HT-29 (cell line): Measurements from ENCODE around the gene ZNF92. TPM values are rescaled to one million over a fixed set of nuclear protein-coding genes. Genes with fewer than 3 reads are reported as not detected.
"Not testable (repeated sequence)": the region's sequence is repeated elsewhere in the genome, so short reads cannot be mapped to it uniquely, and the experiment has no call there.

Source experiments
- DNase-seq: peaks from one replicate; pipeline ENCODE4 v3.0.0-alpha.2; 2015; ENCODE audit warnings: low spot score
- total RNA-seq: library from RNA; depleted of rRNA; stranded (reverse); fragments of >200 nt; shearing (Covaris generic); gene quantifications from 2 replicates; pipeline ENCODE4 v1.2.3, GENCODE V29; 2014; rRNA removed

The ZNF92 gene
- total RNA-seq, result 2.7 and 3.7 TPM in 2 replicates

DNA sequence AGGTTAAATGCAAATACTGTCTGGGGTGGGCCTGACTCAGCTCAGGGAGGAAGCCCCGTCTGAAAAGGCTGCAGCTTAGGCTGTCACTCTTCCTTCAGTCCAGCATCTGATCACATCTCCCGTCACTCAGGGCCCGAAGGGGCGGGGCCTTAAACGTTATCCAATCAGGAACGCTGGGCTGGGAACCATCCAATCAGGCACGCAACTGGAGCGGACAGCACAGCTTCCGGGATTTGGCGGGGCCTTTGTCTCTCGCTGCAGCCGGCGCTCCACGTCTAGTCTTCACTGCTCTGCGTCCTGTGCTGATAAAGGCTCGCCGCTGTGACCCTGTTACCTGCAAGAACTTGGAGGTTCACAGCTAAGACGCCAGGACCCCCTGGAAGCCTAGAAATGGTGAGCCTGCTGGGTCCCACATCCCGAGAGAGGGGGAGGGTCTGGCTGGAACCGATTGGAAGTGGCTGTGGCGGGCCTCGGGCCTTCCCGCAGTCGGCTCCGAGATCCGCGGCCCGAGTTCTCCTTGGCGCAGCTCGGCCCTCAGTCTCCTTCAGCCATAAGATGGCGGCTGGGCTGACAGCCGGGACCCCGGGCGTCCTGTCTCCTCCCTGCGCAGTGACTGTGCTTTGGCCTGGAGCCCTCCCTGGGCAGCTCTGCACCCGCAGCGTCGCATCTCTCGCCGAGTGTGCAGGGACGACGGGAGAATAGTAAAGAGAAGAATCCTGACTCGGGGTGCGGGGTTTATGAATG lies at the start of gene ZNF92:
Gene ZNF92 (plus strand): TSS at position 248 of the 744 bp plus-strand sequence. CDS start 143 bp downstream, at position 391.
- DNase-seq, result peak; percentile 100

DNA sequence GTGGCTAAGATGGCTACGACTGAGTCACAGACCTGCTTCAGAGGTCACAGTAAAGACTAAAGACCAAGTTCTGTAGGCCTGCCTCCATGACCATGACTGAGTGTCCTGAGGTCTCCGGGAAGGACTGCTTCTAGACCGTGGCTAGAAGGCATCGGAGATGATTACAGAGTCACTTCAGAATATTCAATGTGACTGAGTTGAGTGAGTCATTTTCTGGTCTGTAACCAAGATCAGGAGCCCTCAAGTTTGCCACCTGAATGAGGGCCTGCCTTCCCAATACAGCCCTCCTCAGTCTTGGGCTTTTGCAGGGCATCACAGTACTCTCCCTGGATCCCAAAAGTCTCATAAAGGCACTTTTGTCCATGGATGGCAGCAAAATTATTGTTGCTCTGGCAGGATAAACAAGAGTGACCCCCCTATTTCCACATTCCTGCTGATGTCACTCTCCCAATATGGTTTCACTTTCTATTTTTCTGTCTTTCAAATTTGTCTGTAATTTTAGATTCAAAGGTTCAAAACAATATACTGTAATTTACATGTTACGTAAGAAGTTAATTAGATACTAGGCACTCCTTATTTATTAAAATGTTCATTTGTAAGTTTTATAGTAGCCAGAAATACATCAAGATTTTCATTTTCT lies 47.7 kb upstream of the ZNF92 start:
- no peak for DNase-seq

DNA sequence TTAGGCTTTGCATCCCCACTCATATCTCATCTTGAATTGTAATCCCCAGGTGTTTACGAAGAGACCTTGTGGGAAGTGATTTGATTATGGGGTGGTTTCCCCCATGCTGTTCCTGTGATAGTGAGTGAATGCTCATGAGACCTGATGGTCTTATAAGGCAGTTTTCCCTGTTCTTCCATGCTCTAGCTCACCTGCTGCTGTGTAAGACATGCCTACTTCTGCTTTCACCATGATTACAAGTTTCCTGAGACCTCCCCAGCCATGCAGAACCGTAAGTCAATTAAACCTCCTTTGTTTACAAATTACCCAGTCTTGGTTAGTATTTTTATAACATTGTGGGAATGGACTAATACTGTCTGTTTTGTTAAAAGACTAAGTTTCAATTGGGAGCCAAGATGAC lies 35.3 kb upstream of the ZNF92 start:
- DNase-seq, result no peak

DNA sequence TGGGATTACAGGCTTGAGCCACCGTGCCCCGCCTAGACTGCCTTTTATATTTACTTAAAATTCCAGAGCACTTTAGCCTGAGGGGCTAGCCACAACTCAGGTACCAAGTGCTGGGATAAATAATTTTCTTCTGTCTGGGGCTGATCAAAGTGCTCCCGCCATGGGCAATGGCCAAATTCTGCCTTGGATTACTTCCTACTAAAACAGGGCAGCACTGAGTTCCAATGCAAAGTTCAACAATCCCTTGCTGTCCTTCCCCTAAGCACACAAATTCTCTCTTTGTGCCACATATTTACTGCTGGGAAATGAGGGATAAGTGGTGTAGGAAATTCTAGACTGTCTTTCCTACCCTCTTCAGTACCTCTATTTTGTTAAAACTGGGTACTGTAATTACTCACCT lies 34.4 kb upstream of the ZNF92 start:
- no peak for DNase-seq

GRCh38 chr7:65342723-65343629 lies 30.7 kb upstream of the ZNF92 start:
- no peak for DNase-seq

DNA sequence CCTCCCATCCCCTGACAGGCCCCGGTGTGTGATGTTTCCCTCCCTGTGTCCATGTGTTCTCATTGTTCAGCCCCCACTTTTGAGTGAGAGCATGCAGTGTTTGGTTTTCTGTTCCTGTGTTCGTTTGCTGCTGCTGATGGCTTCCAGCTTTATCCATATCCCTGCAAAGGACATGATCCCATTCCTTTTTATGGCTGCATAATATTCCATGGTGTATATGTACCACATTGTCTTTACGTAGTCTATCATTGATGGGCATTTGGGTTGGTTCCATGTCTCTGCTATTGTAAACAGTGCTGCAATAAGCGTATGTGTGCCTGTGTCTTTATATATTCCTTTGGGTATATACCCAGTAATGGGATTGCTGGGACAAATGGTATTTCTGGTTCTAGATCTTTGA lies 29.1 kb upstream of the ZNF92 start:
- not testable (repeated sequence) for DNase-seq

- DNase-seq, result no peak
Observed at GRCh38 chr7:65354263-65354662, 19.4 kb upstream of the ZNF92 start.

DNA sequence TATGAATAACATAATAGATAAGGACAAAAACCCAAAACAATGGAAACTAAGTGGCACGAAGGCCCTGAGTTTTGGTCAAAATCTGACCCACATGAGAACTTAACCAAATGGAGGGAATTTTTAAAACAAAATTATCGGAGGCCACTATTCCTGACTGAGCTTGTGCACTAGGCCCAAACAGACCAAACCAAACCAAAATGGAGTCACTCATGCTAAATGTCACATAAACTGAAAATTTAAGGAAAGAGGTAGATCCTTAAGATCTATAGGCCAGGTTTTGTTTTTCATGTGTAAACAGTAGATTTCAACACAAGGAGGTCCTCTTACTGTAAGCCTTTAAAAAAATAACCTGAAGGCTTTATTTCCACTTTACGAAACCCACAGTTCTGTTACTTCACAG lies 3.8 kb upstream of the ZNF92 start:
- DNase-seq, result no peak

DNA sequence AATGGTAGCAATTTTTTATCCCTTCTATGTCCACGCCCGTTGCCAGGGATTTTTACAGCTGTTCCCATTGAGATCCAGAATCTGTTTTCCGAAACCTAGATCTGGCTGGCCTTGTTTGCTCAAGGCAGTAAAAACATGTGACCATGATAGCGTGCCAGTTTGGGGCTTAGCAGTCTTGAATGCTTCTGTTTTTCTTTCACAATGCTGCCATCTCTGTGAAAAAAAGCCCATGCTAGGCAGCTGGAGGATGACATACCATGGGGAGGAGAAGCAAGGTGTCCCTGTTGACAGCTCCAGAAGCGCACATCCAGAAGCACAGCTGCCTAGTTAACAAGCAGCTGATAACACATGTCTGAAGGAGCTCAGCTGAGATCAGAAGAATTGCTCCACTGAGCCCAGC lies 2.2 kb upstream of the ZNF92 start:
- DNase-seq, result no peak

DNA sequence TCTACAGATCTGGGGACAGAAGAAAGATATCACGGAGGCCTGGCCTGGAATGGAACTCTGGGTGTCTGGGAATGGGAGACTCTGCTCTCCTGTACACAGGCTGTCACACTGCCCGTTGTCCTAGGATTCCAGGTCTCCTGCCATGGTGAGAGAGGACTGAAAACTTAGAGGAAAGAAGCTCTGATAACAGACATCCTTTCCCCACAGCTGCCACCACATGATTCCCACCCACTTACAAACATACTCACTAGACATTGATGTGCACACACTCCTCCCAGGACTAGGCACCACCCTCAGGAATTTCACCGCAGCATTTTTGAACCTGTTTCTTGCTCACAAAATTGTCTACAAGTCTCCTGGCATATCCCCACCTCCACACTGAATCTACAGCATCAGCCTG lies 5.7 kb downstream of the ZNF92 start:
- no peak for DNase-seq

- no peak for DNase-seq
Observed at GRCh38 chr7:65381742-65382141, 8.1 kb downstream of the ZNF92 start.

DNA sequence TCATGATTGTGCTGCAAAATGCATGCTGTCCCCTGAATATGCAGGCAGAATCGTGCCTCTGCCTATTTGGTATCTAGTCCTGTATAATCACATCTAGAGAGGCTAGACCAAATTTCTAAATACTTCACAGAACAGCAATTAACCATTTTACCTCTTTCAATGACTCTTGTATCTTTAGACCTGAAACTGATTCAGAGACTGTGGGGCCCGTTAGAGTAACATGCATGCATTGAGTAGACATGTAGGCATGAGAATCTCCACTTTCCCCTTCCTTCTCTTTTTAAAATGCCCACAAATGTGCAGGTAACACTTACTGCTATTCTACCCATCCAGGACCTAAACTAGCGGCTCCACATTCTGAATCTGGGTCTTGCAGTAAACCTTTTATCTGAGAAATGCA lies 8.8 kb downstream of the ZNF92 start:
- no peak for DNase-seq

DNA sequence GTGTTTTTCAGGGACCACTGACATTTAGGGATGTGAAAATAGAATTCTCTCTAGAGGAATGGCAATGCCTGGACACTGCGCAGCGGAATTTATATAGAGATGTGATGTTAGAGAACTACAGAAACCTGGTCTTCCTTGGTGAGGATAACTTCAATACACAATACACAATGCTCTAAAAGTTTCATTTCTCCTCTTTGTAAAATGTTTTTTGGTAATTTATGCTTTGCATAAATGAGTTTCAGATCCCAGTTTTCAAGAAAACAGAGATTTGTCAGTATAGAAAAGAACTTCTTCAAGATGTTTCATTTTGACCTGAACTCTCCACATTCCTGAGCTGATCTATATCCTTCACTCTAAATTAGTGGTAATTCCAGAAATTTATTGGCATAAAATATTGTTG lies 14.2 kb downstream of the ZNF92 start:
- DNase-seq, result no peak

- no peak for DNase-seq
Observed at GRCh38 chr7:65390588-65390987, 16.9 kb downstream of the ZNF92 start.

- peak; percentile 60 for DNase-seq
Observed at GRCh38 chr7:65397730-65398142, 24.1 kb downstream of the ZNF92 start.

DNA sequence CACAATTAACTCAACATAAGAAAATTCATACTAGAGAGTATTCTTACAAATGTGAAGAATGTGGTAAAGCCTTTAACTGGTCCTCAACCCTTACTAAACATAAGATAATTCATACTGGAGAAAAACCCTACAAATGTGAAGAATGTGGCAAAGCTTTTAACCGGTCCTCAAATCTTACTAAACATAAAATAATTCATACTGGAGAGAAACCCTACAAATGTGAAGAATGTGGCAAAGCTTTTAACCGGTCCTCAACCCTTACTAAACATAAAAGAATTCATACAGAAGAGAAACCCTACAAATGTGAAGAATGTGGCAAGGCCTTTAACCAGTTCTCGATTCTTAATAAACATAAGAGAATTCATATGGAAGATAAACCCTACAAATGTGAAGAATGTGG lies 25.0 kb downstream of the ZNF92 start:
- not testable (repeated sequence) for DNase-seq

DNA sequence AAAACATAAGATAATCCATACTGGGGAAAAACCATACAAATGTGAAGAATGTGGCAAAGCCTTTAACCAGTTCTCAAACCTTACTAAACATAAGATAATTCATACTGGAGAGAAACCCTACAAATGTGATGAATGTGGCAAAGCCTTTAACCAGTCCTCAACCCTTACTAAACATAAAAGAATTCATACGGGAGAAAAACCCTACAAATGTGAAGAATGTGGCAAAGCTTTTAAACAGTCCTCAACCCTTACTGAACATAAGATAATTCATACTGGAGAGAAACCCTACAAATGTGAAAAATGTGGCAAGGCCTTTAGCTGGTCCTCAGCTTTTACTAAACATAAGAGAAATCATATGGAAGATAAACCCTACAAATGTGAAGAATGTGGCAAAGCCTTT lies 25.4 kb downstream of the ZNF92 start:
- DNase-seq, result not testable (repeated sequence)

GRCh38 chr7:65404020-65404419 lies 30.4 kb downstream of the ZNF92 start:
- no peak for DNase-seq

GRCh38 chr7:65406706-65407105 lies 33.1 kb downstream of the ZNF92 start:
- DNase-seq, result not testable (repeated sequence)

DNA sequence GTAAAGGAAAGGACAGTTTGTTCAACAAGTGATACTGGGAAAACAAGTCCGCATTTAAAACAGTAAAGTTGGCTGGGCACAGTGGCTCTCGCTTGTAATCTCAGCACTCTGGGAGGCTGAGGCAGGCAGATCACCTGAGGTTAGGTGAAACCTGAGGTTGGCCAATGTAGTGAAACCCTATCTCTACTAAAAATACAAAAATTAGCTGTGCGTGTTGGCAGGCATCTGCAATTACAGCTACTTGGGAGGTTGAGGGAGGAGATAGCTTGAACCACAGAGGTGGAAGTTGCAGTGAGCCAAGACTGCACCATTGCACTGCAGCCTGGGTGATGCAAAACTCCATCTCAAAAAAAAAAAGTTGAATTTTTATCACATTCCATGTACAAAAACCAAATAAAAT lies 35.7 kb downstream of the ZNF92 start:
- no peak for DNase-seq

DNA sequence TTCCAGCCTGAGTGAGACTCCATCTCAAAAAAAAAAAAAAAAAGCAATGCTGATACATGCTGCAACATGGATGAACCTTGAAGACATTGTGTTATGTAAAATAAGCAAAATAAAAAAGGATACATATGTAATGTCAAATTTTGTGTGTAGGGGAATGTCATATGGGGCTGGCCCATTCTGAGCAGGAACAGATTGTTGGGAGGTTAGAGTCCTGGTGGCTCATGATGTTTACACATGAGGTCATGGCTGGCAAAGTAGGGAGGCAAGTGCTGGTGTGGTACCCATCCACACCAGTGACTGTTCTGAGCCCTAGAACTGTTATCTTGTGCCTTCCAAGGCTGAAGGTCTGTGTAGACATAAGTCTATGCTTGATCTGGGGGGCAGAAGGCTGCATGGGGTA lies 37.6 kb downstream of the ZNF92 start:
- DNase-seq, result no peak

- DNase-seq, result no peak
Observed at GRCh38 chr7:65422670-65423069, 49.0 kb downstream of the ZNF92 start.
